MCF 10A (cell line): ENCODE measurements around the gene CRYGN. TPM values are rescaled to one million over a fixed set of nuclear protein-coding genes. Genes with fewer than 3 reads are reported as not detected.

ENCODE experiments used
- BruUV-seq: library from RNA; stranded (reverse); fragments of 400-500 nt; replicated peaks from 2 replicates; lab custom pipeline; 2021; lab: Mats Ljungman, UMichigan
- CTCF ChIA-PET: fragments of 300-600 bp; sonication (Branson Sonifier 250); formaldehyde crosslinking; extraction: SDS; loops from one replicate; lab custom pipeline; 2021; ENCODE audit warnings: antibody characterized with exemption, inconsistent platforms; lab: Yijun Ruan, JAX
- POLR2A ChIA-PET: fragments of 300-600, 350-650 bp; sonication (Branson Sonifier 250); formaldehyde crosslinking; extraction: SDS; loops from one replicate; lab custom pipeline; 2020; ENCODE audit warnings: antibody characterized with exemption, inconsistent platforms; lab: Yijun Ruan, JAX
- DNase-seq: peaks from one replicate; pipeline ENCODE4 v3.0.0-alpha.2; 2018; ENCODE audit not compliant: unreplicated experiment
- H3K27ac Mint-ChIP-seq: one replicate; pipeline ENCODE4 v1.8.0; 2022; ENCODE audit warnings: mild to moderate bottlenecking, low read depth, mixed read lengths; ENCODE audit not compliant: unreplicated experiment
- H3K27me3 Mint-ChIP-seq: one replicate; pipeline ENCODE4 v1.8.0; 2022; ENCODE audit warnings: mixed read lengths; ENCODE audit not compliant: insufficient read depth, unreplicated experiment
- H3K36me3 Mint-ChIP-seq: one replicate; pipeline ENCODE4 v1.8.0; 2022; ENCODE audit warnings: mild to moderate bottlenecking, moderate library complexity, mixed read lengths; ENCODE audit not compliant: insufficient read depth, unreplicated experiment
- H3K4me1 Mint-ChIP-seq: one replicate; pipeline ENCODE4 v1.8.0; 2022; ENCODE audit warnings: mixed read lengths; ENCODE audit not compliant: insufficient read depth, unreplicated experiment
- H3K4me3 Mint-ChIP-seq: one replicate; pipeline ENCODE4 v1.8.0; 2022; ENCODE audit warnings: mild to moderate bottlenecking, moderate library complexity, mixed read lengths; ENCODE audit not compliant: unreplicated experiment
- H3K9me3 Mint-ChIP-seq: one replicate; pipeline ENCODE4 v1.8.0; 2022; ENCODE audit warnings: mixed read lengths; ENCODE audit not compliant: unreplicated experiment
- CTCF ChIP-seq: fragments of 200-600 bp; IDR thresholded peaks from one replicate; pipeline ENCODE4 v1.8.0; 2022; ENCODE audit warnings: antibody characterized with exemption, mild to moderate bottlenecking; ENCODE audit not compliant: unreplicated experiment
- intact Hi-C: fragments of 100-400 bp; cut with micrococcal nuclease; formaldehyde crosslinking; loops from 2 replicates; pipeline ENCODE4 v1.14.1; 2022
- total RNA-seq: library from RNA; stranded (reverse); gene quantifications from 2 replicates; pipeline ENCODE4 v1.2.3, GENCODE V29; 2022

CRYGN gene
- total RNA-seq, 1 experiment from 2014 or later: not detected

GRCh38 chr7:151394076-151395035 lies 45.6 kb downstream of the CRYGN start:
- Mint-ChIP-seq H3K4me3 (no peak overlapping the region), H3K27me3 (peaks cover 38% of the 10 kb centered on the region), H3K4me1 (no peaks in the 10 kb centered on the region), H3K36me3 (no peaks in the 10 kb centered on the region), H3K9me3 (no peaks in the 10 kb centered on the region), H3K27ac (peak overlapping the region; percentile 58)
- BruUV-seq: no TSS peak
- intact Hi-C loops: no loop called here
- ChIA-PET POLR2A (no interaction called here), CTCF (interaction anchor here (1.3 kb wide), 1 partner anchor 17 kb away, joined by 3 read pairs; no protein-coding TSS in a partner anchor)
- no peak for TF ChIP-seq CTCF
- no peak for DNase-seq

GRCh38 chr7:151393031-151393977 lies 46.6 kb downstream of the CRYGN start:
- DNase-seq: no peak
- Mint-ChIP-seq H3K4me1 (no peaks in the 10 kb centered on the region), H3K27ac (peak overlapping the region; percentile 58), H3K9me3 (no peaks in the 10 kb centered on the region), H3K4me3 (no peak overlapping the region), H3K36me3 (no peaks in the 10 kb centered on the region), H3K27me3 (peaks cover 45% of the 10 kb centered on the region)
- POLR2A ChIA-PET: interaction anchor here (0.6 kb wide), 2 partner anchors 11 to 161 kb away, joined by 3 to 4 read pairs; no protein-coding TSS in a partner anchor
- CTCF ChIA-PET: interaction anchor here (0.5 to 1.3 kb wide), 3 partner anchors 15 to 518 kb away, joined by 3 to 5 read pairs (median 3); no protein-coding TSS in a partner anchor
- intact Hi-C loops: no loop called here
- no TSS peak for BruUV-seq
- TF ChIP-seq CTCF: no peak

GRCh38 chr7:151392426-151392825 lies 47.5 kb downstream of the CRYGN start:
- Mint-ChIP-seq H3K27ac (no peak overlapping the region), H3K4me3 (no peak overlapping the region), H3K4me1 (no peaks in the 10 kb centered on the region), H3K36me3 (no peaks in the 10 kb centered on the region), H3K9me3 (no peaks in the 10 kb centered on the region), H3K27me3 (peaks cover 45% of the 10 kb centered on the region)
- TF ChIP-seq CTCF: no peak
- ChIA-PET CTCF (interaction anchor here (0.5 kb wide), 1 partner anchor 517 kb away, joined by 5 read pairs; no protein-coding TSS in a partner anchor), POLR2A (no interaction called here)
- intact Hi-C loops: no loop called here
- no peak for DNase-seq
- no TSS peak for BruUV-seq
